Right hindlimb (tissue), 1 donor: ENCODE results near the gene KCNJ10.
"Not testable (repeated sequence)": the region's sequence is repeated elsewhere in the genome, so short reads cannot be mapped to it uniquely, and the experiment has no call there.

Source experiments
- DNase-seq: peaks from one replicate; pipeline ENCODE4 v3.0.0-alpha.2; 2018

KCNJ10 gene

GRCh38 chr1:160069460-160070231 is at the start of gene KCNJ10:
KCNJ10 (minus strand) TSS chr1:160070160; CDS start chr1:160042532, 27,628 bp downstream.
- no peak for DNase-seq

GRCh38 chr1:160118928-160119327 is 49.0 kb upstream of the KCNJ10 start:
- no peak for DNase-seq

- DNase-seq = peak; percentile 88
Observed at GRCh38 chr1:160117709-160118183, 47.8 kb upstream of the KCNJ10 start.

GRCh38 chr1:160117300-160117699 is 47.3 kb upstream of the KCNJ10 start:
- no peak for DNase-seq

GRCh38 chr1:160116283-160117147 is 46.6 kb upstream of the KCNJ10 start:
- peak; percentile 53 for DNase-seq

GRCh38 chr1:160115545-160116282 is 45.8 kb upstream of the KCNJ10 start, which contains the start of gene ATP1A2:
ATP1A2 (plus strand) TSS chr1:160115759; CDS start chr1:160115862, 103 bp downstream.
- peak; percentile 56 for DNase-seq

- no peak for DNase-seq
Observed at GRCh38 chr1:160114085-160114484, 44.1 kb upstream of the KCNJ10 start.

GRCh38 chr1:160113407-160113806 is 43.4 kb upstream of the KCNJ10 start:
- DNase-seq = no peak

- peak; percentile 82 for DNase-seq
Observed at GRCh38 chr1:160112357-160112756, 42.4 kb upstream of the KCNJ10 start.

GRCh38 chr1:160111462-160111861 is 41.5 kb upstream of the KCNJ10 start:
- not testable (repeated sequence) for DNase-seq

- DNase-seq = no peak
Observed at GRCh38 chr1:160109686-160110085, 39.7 kb upstream of the KCNJ10 start.

GRCh38 chr1:160108888-160109662 is 39.1 kb upstream of the KCNJ10 start:
- peak; percentile 80 for DNase-seq

GRCh38 chr1:160107512-160107911 is 37.6 kb upstream of the KCNJ10 start:
- no peak for DNase-seq

- DNase-seq = no peak
Observed at GRCh38 chr1:160105155-160105554, 35.2 kb upstream of the KCNJ10 start.

GRCh38 chr1:160104486-160104885 is 34.5 kb upstream of the KCNJ10 start:
- DNase-seq = no peak

GRCh38 chr1:160103658-160104408 is 33.9 kb upstream of the KCNJ10 start:
- peak; percentile 65 for DNase-seq

- no peak for DNase-seq
Observed at GRCh38 chr1:160101717-160102522, 32.0 kb upstream of the KCNJ10 start.

GRCh38 chr1:160101037-160101716 is 31.2 kb upstream of the KCNJ10 start:
- peak; percentile 85 for DNase-seq

GRCh38 chr1:160099716-160100375 is 29.9 kb upstream of the KCNJ10 start:
- no peak for DNase-seq
